Activated CD4-positive, alpha-beta T cell treated with anti-CD3 and anti-CD28 coated beads, Interleukin-2, amount 50 U/mL, for 4 hours (primary cell): Measurements from ENCODE around the gene UQCC3.

Source experiments
- DNase-seq, 2 experiments: peaks; one replicate each; pipeline ENCODE4 v3.0.0-alpha.2; 2020

The UQCC3 gene

GRCh38 chr11:62705880-62706849 lies 34.7 kb downstream of the UQCC3 start:
- DNase-seq = peak; percentile 89 to 90

GRCh38 chr11:62706850-62707247 lies 35.4 kb downstream of the UQCC3 start:
- no peak for DNase-seq

GRCh38 chr11:62707277-62707861 lies 35.9 kb downstream of the UQCC3 start, which contains the start of the genes BSCL2 and GNG3:
Gene BSCL2, minus strand, starts transcription at chr11:62707424. Its CDS starts 229 bp downstream, at chr11:62707195.
Gene GNG3, plus strand, starts transcription at chr11:62707676. Its CDS starts 620 bp downstream, at chr11:62708296.
- DNase-seq = no peak

- DNase-seq = no peak
Measured at GRCh38 chr11:62708392-62708791, 36.9 kb downstream of the UQCC3 start.

DNA sequence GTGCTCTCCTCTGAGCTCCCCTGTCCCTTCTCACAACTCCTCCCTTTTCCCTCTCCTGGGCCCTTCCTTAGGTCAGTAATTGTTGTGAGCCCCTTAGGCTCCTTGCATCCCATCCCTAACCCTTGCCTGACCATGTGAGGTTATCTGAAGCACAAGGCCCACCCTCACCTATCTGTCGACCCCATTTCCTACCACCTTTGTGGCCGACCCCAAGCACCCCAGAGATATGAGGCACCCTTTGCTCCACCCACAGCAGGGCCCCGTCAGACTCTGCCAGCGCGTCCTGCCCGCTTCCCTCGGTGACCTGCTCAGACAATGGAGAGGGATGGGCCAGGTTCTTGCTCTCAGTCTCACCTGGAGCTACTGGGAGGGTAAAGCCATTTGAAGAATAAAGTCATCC lies 37.3 kb downstream of the UQCC3 start:
- peak; percentile 24 to 37 for DNase-seq

- peak; percentile 96 to 97 for DNase-seq
Measured at GRCh38 chr11:62709247-62710000, 38.0 kb downstream of the UQCC3 start.

DNA sequence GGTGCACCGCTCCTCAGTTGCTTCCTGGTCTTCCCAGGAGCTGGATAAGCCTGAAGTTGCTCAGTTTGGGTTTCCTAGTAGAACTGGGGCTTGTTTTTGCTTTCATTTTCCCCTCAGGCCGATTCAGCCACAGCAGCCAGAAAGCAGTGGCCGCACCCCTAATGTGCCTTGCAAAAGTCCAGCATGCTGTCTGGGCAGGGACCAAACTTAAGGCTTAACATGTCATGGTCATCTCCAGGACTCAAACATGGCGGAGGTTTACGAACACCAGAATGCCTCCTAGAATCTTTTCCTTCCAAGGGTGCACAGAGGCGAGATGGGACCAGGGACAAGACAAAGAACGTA lies 38.5 kb downstream of the UQCC3 start:
- DNase-seq = no peak

- DNase-seq = no peak
Measured at GRCh38 chr11:62712276-62712812, 40.9 kb downstream of the UQCC3 start.

DNA sequence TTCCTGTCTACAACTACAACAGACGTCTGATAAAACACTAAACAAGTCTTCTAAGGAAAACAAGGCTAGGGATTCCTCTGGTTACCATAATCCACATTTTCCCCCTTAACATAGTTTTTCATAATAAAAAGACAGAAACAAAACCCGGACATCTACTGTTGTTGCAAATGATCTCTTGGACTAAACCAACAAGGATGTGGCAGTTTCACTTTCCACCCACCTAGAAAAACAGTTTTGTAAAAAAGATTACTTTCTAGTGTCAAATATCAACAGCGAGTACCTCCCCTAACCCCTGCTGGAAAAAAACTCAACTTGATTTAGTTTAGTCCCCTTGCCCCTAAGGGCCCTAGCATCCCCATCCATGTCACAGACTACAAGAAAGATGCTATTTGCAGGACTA lies 41.4 kb downstream of the UQCC3 start:
- DNase-seq = no peak

DNA sequence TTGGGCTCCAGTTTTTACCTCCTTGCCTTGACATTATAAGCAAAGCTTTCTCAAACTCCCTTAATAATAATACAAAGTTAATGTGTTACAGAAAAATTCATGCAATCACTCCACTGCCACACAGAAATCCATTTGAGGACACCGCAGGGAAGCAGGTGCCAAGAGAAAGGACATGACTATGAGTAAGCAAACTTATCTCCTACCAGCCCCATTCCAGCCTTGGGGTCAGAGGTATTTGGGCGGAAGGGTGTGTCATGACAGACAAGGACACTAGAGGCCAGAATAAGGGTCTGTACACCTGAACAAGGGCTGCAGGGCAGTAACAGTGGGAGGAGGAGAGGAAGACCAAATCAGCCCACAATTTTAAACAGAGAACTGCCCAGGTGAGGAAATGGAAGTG lies 41.9 kb downstream of the UQCC3 start:
- DNase-seq = no peak

GRCh38 chr11:62715150-62716130 lies 44.0 kb downstream of the UQCC3 start:
- no peak for DNase-seq

DNA sequence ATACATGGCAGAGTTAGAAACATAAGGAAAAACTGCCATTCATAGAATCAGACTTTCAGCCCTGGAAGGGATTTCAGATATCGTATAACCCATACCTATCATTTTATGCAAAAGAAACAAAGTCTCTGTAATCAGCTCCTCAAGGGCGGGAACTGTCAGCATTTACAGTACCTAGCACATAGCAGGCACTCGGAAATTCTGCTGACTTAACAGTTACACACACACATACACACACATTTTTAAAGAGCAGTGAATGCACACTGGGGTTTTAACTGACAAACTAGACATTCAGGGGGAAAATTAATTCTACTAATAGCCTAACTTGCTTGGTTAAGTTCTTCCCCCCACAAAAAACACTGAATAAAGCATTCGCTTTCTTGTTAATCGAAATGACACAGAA lies 44.7 kb downstream of the UQCC3 start:
- no peak for DNase-seq

DNA sequence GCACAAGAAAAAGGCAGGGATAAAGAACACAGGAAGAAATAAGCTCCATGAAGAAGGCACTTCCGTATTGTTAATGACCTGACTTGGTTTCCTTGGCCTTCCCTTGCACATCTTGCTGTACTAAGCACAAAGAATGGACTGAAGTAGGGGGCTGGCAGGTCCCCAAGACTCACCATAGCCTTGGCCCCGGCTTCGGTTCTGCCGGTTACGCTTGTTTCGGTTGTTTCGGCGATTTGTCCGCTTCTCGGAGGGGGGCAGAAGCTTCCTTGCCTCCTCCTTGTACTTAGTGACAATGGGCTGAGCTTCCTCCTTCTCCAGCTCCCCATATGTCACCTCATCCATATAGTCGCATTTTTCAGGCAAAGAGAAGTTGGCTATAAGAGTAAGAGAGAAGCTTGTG lies 45.3 kb downstream of the UQCC3 start:
- no peak for DNase-seq

- no peak for DNase-seq
Measured at GRCh38 chr11:62719302-62719978, 48.0 kb downstream of the UQCC3 start.

DNA sequence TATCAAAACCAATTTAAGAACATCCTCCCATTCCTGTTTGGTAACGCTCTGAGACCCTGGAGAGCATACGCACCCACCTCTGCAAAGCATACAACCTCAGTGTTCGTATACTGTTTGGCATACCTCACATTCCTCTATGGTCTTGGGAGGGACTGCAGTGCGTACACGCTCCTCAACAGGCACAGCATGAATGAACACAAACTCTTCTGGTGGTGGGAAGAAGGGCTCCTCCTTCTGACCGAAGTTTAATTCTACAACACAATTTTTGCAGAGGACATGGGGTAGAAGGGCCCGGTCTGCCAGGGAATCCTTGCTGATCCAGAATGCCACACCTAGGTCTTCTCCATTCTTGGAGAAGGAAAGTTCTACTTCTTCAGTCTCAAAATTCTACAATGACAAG lies 50.5 kb downstream of the UQCC3 start:
- no peak for DNase-seq
